Adrenal gland (tissue), 5 donors: ENCODE data around the gene FMN2.

Experiments
- POLR2A ChIP-seq, 2 donors: fragments of 450-650 bp; IDR thresholded peaks; one replicate each; pipeline ENCODE4 v1.6.1; 2017; ENCODE audit warnings: antibody characterized with exemption in 2 of 2, mild to moderate bottlenecking in 2 of 2, moderate library complexity in 1 of 2
- TF ChIP-seq, protein P1 (sequence below), 6 experiments: fragments of 450-650 bp in 4 of 6; fragments of 200-600 bp in 2 of 6; sonication (generic) in 1 of 6; IDR thresholded peaks; 1 replicate in 5 of 6; 2 replicates in 1 of 6; pipeline versions ENCODE4 v1.5.1 to v1.8.0; 2016 to 2021; ENCODE audit warnings: antibody characterized with exemption in 6 of 6, mild to moderate bottlenecking in 2 of 6, moderate library complexity in 1 of 6
- donor health status: DM: no; HTN: no; CAD: no.

GRCh38 chr1:240100371-240100934 lies 8.8 kb downstream of the FMN2 start:
- TF ChIP-seq, protein P1, sequence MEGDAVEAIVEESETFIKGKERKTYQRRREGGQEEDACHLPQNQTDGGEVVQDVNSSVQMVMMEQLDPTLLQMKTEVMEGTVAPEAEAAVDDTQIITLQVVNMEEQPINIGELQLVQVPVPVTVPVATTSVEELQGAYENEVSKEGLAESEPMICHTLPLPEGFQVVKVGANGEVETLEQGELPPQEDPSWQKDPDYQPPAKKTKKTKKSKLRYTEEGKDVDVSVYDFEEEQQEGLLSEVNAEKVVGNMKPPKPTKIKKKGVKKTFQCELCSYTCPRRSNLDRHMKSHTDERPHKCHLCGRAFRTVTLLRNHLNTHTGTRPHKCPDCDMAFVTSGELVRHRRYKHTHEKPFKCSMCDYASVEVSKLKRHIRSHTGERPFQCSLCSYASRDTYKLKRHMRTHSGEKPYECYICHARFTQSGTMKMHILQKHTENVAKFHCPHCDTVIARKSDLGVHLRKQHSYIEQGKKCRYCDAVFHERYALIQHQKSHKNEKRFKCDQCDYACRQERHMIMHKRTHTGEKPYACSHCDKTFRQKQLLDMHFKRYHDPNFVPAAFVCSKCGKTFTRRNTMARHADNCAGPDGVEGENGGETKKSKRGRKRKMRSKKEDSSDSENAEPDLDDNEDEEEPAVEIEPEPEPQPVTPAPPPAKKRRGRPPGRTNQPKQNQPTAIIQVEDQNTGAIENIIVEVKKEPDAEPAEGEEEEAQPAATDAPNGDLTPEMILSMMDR (IDR thresholded peaks at IDR 0.05), result no peak
- no peak for TF ChIP-seq POLR2A (IDR thresholded peaks at IDR 0.05)
